Mesenchymal stem cell (in vitro differentiated cells and primary cell): ENCODE measurements around the gene CAMKMT.

ENCODE experiments used
- DNase-seq: peaks from one replicate; pipeline ENCODE4 v3.0.0-alpha.2; 2013
- H2AFZ ChIP-seq: one replicate; pipeline ENCODE4 v1.6.1; 2013; ENCODE audit warnings: low read depth, mild to moderate bottlenecking, control low read depth, inconsistent platforms, low read length, moderate library complexity
- H2AK5ac ChIP-seq: 2 replicates; pipeline ENCODE4 v1.6.1; 2013; ENCODE audit warnings: low read length, moderate library complexity, mild to moderate bottlenecking, inconsistent platforms; ENCODE audit not compliant: severe bottlenecking
- H2BK120ac ChIP-seq: one replicate; pipeline ENCODE4 v1.6.1; 2013; ENCODE audit warnings: low read depth, mild to moderate bottlenecking, inconsistent platforms, low read length, moderate library complexity
- H2BK12ac ChIP-seq, 2 experiments: one replicate each; pipeline ENCODE4 v1.6.1; 2013; ENCODE audit warnings: inconsistent platforms in 2 of 2, low read length in 2 of 2, mild to moderate bottlenecking in 2 of 2, moderate library complexity in 2 of 2, control low read depth in 1 of 2
- H2BK15ac ChIP-seq: one replicate; pipeline ENCODE4 v1.6.1; 2013; ENCODE audit warnings: mild to moderate bottlenecking, low read depth, inconsistent platforms; ENCODE audit not compliant: poor library complexity, severe bottlenecking
- H2BK5ac ChIP-seq: 2 replicates; pipeline ENCODE4 v1.6.1; 2013; ENCODE audit warnings: low read depth, mild to moderate bottlenecking, low read length, control low read depth, inconsistent platforms; ENCODE audit not compliant: poor library complexity, severe bottlenecking
- H3K14ac ChIP-seq, 2 experiments: one replicate each; pipeline ENCODE4 v1.6.1; 2013; ENCODE audit warnings: inconsistent platforms in 2 of 2, low read length in 2 of 2, control low read depth in 1 of 2, mild to moderate bottlenecking in 1 of 2, moderate library complexity in 1 of 2
- H3K18ac ChIP-seq, 2 experiments: one replicate each; pipeline ENCODE4 v1.6.1; 2013; ENCODE audit warnings: inconsistent platforms in 2 of 2, low read length in 2 of 2, control low read depth in 1 of 2, low read depth in 1 of 2, mild to moderate bottlenecking in 1 of 2
- H3K23ac ChIP-seq, 2 experiments: one replicate each; pipeline ENCODE4 v1.6.1; 2013; ENCODE audit warnings: inconsistent platforms in 2 of 2, low read length in 2 of 2, mild to moderate bottlenecking in 2 of 2, moderate library complexity in 2 of 2, control low read depth in 1 of 2
- H3K27ac ChIP-seq: 2 replicates; pipeline ENCODE4 v1.5.1; 2013; ENCODE audit warnings: mild to moderate bottlenecking, moderate library complexity, low read length, control low read depth, inconsistent platforms; ENCODE audit not compliant: poor library complexity, severe bottlenecking
- H3K27me3 ChIP-seq, 2 experiments: 2 replicates each; pipeline versions ENCODE4 v1.6.1 to v1.7.0; 2013; ENCODE audit warnings: low read length in 2 of 2, mild to moderate bottlenecking in 2 of 2, moderate library complexity in 2 of 2, control low read depth in 1 of 2, inconsistent platforms in 1 of 2; ENCODE audit not compliant: control insufficient read depth in 1 of 2, insufficient read depth in 1 of 2
- H3K36me3 ChIP-seq, 2 experiments: 2 replicates each; pipeline versions ENCODE4 v1.6.1 to v1.7.0; 2013; ENCODE audit warnings: low read length in 2 of 2, control low read depth in 1 of 2, inconsistent platforms in 1 of 2, low read depth in 1 of 2, mild to moderate bottlenecking in 1 of 2; ENCODE audit not compliant: insufficient read depth in 2 of 2, control insufficient read depth in 1 of 2
- H3K4ac ChIP-seq, 2 experiments: one replicate each; pipeline ENCODE4 v1.6.1; 2013; ENCODE audit warnings: inconsistent platforms in 2 of 2, low read length in 2 of 2, mild to moderate bottlenecking in 2 of 2, moderate library complexity in 2 of 2, control low read depth in 1 of 2, low read depth in 1 of 2
- H3K4me1 ChIP-seq: 2 replicates; pipeline ENCODE4 v1.6.1; 2013; ENCODE audit warnings: low read depth, low read length, control low read depth; ENCODE audit not compliant: control insufficient read depth, insufficient read depth
- H3K4me2 ChIP-seq: 2 replicates; pipeline ENCODE4 v1.6.1; 2013; ENCODE audit warnings: low read length, mild to moderate bottlenecking, inconsistent platforms; ENCODE audit not compliant: poor library complexity, severe bottlenecking
- H3K4me3 ChIP-seq, 2 experiments: 2 replicates each; pipeline versions ENCODE4 v1.5.1 to v1.7.0; 2013; ENCODE audit warnings: low read length in 2 of 2, mild to moderate bottlenecking in 2 of 2, control low read depth in 1 of 2, low read depth in 1 of 2; ENCODE audit not compliant: insufficient read depth in 1 of 2
- H3K79me1 ChIP-seq: replicated peaks from 2 replicates; pipeline ENCODE4 v1.6.1; 2013; ENCODE audit warnings: mild to moderate bottlenecking, control low read depth, low read length, inconsistent platforms; ENCODE audit not compliant: poor library complexity, severe bottlenecking
- H3K9ac ChIP-seq: 2 replicates; pipeline ENCODE4 v1.7.0; 2013; ENCODE audit warnings: mild to moderate bottlenecking, low read length, moderate library complexity
- H3K9me3 ChIP-seq: 2 replicates; pipeline ENCODE4 v1.7.0; 2013; ENCODE audit warnings: mild to moderate bottlenecking, low read length; ENCODE audit not compliant: control insufficient read depth
- H4K8ac ChIP-seq: one replicate; pipeline ENCODE4 v1.6.1; 2013; ENCODE audit warnings: inconsistent platforms, mild to moderate bottlenecking, low read length, moderate library complexity
- H4K91ac ChIP-seq: one replicate; pipeline ENCODE4 v1.6.1; 2013; ENCODE audit warnings: mild to moderate bottlenecking, low read length, inconsistent platforms
- WGBS: methylation state at CpG from one replicate; pipeline ENCODE4 v1.1.7; 2013; ENCODE audit warnings: mixed read lengths; 5-methylcytosine and 5-hydroxymethylcytosine counted together

Gene CAMKMT

GRCh38 chr2:44680983-44681531, 319.3 kb downstream of the CAMKMT start:
- no peaks in the 10 kb centered on the region for H3K4me1 ChIP-seq
- H3K4me3 ChIP-seq, result no peak overlapping the region
- H4K91ac ChIP-seq, result no peak overlapping the region
- H2AK5ac ChIP-seq, result no peak overlapping the region
- no peak for DNase-seq
- H2BK120ac ChIP-seq, result no peak overlapping the region
- H2AFZ ChIP-seq, result no peak overlapping the region
- no peaks in the 10 kb centered on the region for H3K27me3 ChIP-seq
- H2BK5ac ChIP-seq, result no peak overlapping the region
- H3K36me3 ChIP-seq, result no peaks in the 10 kb centered on the region
- H3K23ac ChIP-seq, result no peak overlapping the region
- H3K9me3 ChIP-seq, result no peaks in the 10 kb centered on the region
- H3K4me2 ChIP-seq, result no peak overlapping the region
- no peak overlapping the region for H2BK15ac ChIP-seq
- H3K9ac ChIP-seq, result no peak overlapping the region
- H3K27ac ChIP-seq, result no peak overlapping the region
- WGBS, result 78% methylated on average over 3 of the region's 5 CpGs
- H3K4ac ChIP-seq, result no peak overlapping the region
- no peak overlapping the region for H4K8ac ChIP-seq
- H3K18ac ChIP-seq, result no peak overlapping the region
- no peaks in the 10 kb centered on the region for H3K79me1 ChIP-seq
- no peak overlapping the region for H2BK12ac ChIP-seq
- H3K14ac ChIP-seq, result no peak overlapping the region

GRCh38 chr2:44682459-44682858, 320.7 kb downstream of the CAMKMT start:
- Histone ChIP-seq H2BK120ac (no peak overlapping the region), H3K4ac (no peak overlapping the region), H3K36me3 (no peaks in the 10 kb centered on the region), H3K9ac (no peak overlapping the region), H4K8ac (no peak overlapping the region), H3K18ac (no peak overlapping the region), H3K4me2 (no peak overlapping the region), H2BK12ac (no peak overlapping the region), H4K91ac (no peak overlapping the region), H3K79me1 (no peaks in the 10 kb centered on the region), H2BK15ac (no peak overlapping the region), H3K23ac (no peak overlapping the region), H2AK5ac (no peak overlapping the region), H3K4me1 (no peaks in the 10 kb centered on the region), H3K14ac (no peak overlapping the region), H3K9me3 (no peaks in the 10 kb centered on the region), H2BK5ac (no peak overlapping the region), H3K27ac (no peak overlapping the region), H2AFZ (no peak overlapping the region), H3K4me3 (no peak overlapping the region), H3K27me3 (no peaks in the 10 kb centered on the region)
- DNase-seq, result no peak
- 88% methylated on average over 4 of the region's 6 CpGs for WGBS

- H3K9ac ChIP-seq, result no peak overlapping the region
- no peaks in the 10 kb centered on the region for H3K9me3 ChIP-seq
- no peak overlapping the region for H2BK15ac ChIP-seq
- no peak overlapping the region for H3K4ac ChIP-seq
- no peak overlapping the region for H2BK120ac ChIP-seq
- no peak overlapping the region for H4K8ac ChIP-seq
- no peaks in the 10 kb centered on the region for H3K4me1 ChIP-seq
- no peak overlapping the region for H3K14ac ChIP-seq
- no peak overlapping the region for H3K4me3 ChIP-seq
- H2BK12ac ChIP-seq, result no peak overlapping the region
- no peak overlapping the region for H2AFZ ChIP-seq
- H3K23ac ChIP-seq, result no peak overlapping the region
- no peak overlapping the region for H2BK5ac ChIP-seq
- no peak overlapping the region for H3K18ac ChIP-seq
- H4K91ac ChIP-seq, result no peak overlapping the region
- no peaks in the 10 kb centered on the region for H3K27me3 ChIP-seq
- DNase-seq, result no peak
- H3K27ac ChIP-seq, result no peak overlapping the region
- H3K4me2 ChIP-seq, result no peak overlapping the region
- H3K79me1 ChIP-seq, result no peaks in the 10 kb centered on the region
- H3K36me3 ChIP-seq, result no peaks in the 10 kb centered on the region
- no peak overlapping the region for H2AK5ac ChIP-seq
Observed at GRCh38 chr2:44684559-44684958, 322.8 kb downstream of the CAMKMT start.

- Histone ChIP-seq H2BK5ac (no peak overlapping the region), H2AK5ac (no peak overlapping the region), H3K36me3 (no peaks in the 10 kb centered on the region), H3K79me1 (peaks cover 2% of the 10 kb centered on the region), H3K18ac (no peak overlapping the region), H2BK12ac (no peak overlapping the region), H2BK15ac (no peak overlapping the region), H3K9ac (no peak overlapping the region), H3K27me3 (no peaks in the 10 kb centered on the region), H3K4me3 (no peak overlapping the region), H3K9me3 (no peaks in the 10 kb centered on the region), H3K4me2 (no peak overlapping the region), H3K14ac (no peak overlapping the region), H4K91ac (no peak overlapping the region), H3K4me1 (no peaks in the 10 kb centered on the region), H4K8ac (no peak overlapping the region), H3K4ac (no peak overlapping the region), H2BK120ac (no peak overlapping the region), H3K23ac (no peak overlapping the region), H3K27ac (no peak overlapping the region), H2AFZ (no peak overlapping the region)
- 70% methylated on average over 1 of the region's 2 CpGs for WGBS
- DNase-seq, result no peak
Observed at GRCh38 chr2:44686561-44686960, 324.8 kb downstream of the CAMKMT start.
